ENCODE measurements around the gene TMPRSS3.

- TF ChIP-seq, protein P1, sequence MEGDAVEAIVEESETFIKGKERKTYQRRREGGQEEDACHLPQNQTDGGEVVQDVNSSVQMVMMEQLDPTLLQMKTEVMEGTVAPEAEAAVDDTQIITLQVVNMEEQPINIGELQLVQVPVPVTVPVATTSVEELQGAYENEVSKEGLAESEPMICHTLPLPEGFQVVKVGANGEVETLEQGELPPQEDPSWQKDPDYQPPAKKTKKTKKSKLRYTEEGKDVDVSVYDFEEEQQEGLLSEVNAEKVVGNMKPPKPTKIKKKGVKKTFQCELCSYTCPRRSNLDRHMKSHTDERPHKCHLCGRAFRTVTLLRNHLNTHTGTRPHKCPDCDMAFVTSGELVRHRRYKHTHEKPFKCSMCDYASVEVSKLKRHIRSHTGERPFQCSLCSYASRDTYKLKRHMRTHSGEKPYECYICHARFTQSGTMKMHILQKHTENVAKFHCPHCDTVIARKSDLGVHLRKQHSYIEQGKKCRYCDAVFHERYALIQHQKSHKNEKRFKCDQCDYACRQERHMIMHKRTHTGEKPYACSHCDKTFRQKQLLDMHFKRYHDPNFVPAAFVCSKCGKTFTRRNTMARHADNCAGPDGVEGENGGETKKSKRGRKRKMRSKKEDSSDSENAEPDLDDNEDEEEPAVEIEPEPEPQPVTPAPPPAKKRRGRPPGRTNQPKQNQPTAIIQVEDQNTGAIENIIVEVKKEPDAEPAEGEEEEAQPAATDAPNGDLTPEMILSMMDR (IDR thresholded peaks at IDR 0.05; ENCODE audit: low read depth, low read length, poor library complexity, severe bottlenecking), result no peak
- TF ChIP-seq EZH2phosphoT487 (IDR thresholded peaks at IDR 0.05; ENCODE audit: borderline replicate concordance, low read length), result no peak
Observed at GRCh38 chr21:42356046-42356445, 39.8 kb downstream of the TMPRSS3 start.
